PFSK-1 (cell line): ENCODE results near the gene GTF2A1.
A peak's percentile ranks its signal among the peaks of the same experiment; 100 is the strongest.

Source experiments
- FOXP2 ChIP-seq: optimal IDR thresholded peaks from 2 replicates; pipeline ENCODE3; 2011; ENCODE audit warnings: borderline replicate concordance, control low read depth, inconsistent platforms; ENCODE audit not compliant: insufficient read depth; ENCODE audit errors: extremely low read length, extremely low read depth
- POLR2AphosphoS5 ChIP-seq: IDR thresholded peaks from 2 replicates; pipeline ENCODE4 v1.6.1; 2012; ENCODE audit warnings: low read depth, mild to moderate bottlenecking, control low read depth, low read length, moderate library complexity
- REST ChIP-seq, 2 experiments: IDR thresholded peaks; 2 replicates each; pipeline versions ENCODE4 v1.6.1 to v1.8.0; 2011 to 2012; ENCODE audit warnings: low read depth in 2 of 2, low read length in 2 of 2, control low read depth in 1 of 2, inconsistent platforms in 1 of 2, mild to moderate bottlenecking in 1 of 2, moderate library complexity in 1 of 2; ENCODE audit not compliant: insufficient read depth in 1 of 2
- SIN3A ChIP-seq: IDR thresholded peaks from 2 replicates; pipeline ENCODE4 v1.6.1; 2012; ENCODE audit warnings: mild to moderate bottlenecking, low read length, moderate library complexity, borderline replicate concordance; ENCODE audit not compliant: insufficient read depth
- TAF1 ChIP-seq: IDR thresholded peaks from 2 replicates; pipeline ENCODE4 v1.6.1; 2012; ENCODE audit warnings: low read length, control low read depth, borderline replicate concordance; ENCODE audit not compliant: insufficient read depth

The GTF2A1 gene

GRCh38 chr14:81219759-81220579 lies 790 bp downstream of the GTF2A1 start:
- no peak for TF ChIP-seq POLR2AphosphoS5
- no peak for TF ChIP-seq TAF1
- TF ChIP-seq SIN3A: no peak

DNA sequence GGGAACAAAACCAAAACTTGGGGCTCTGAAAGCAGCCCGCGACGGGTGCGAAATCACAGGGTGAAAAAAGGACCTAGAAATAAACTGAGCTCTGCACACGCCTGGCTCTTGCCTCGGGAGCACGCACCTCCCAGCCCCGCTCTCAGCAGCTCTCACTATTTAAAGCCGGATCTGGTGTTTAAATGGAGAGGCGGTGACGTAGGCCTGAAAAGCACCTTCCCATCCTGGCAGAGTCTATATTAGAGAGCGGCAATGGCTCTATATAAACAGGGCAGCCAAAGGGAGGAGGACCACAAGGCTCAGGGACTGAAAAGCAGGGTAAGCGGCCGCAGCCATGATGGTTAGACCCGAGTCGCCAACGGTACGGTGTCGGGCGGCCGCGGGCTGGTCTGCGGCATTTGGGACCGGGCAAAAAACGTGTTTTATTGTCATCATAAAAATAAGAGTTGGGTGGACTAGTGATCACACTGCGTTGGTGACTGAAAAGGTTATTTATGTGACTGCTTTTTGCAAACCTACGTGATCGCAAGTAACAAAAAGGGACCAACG lies 1.5 kb downstream of the GTF2A1 start:
- TF ChIP-seq REST (IDR thresholded peaks at IDR 0.05; ENCODE audit: insufficient read depth in 1 of 2, low read depth in 2 of 2, low read length in 2 of 2): 0 out of 4 replicates have a peak, but pooled peaks of 1 of the 2 experiments have one; percentile 23
- peak; percentile 82 for TF ChIP-seq POLR2AphosphoS5
- no peak for TF ChIP-seq FOXP2
- TF ChIP-seq TAF1: peak; percentile 89; the same call in 1 of the 2 replicates
- peak; percentile 61; the same call in 1 of the 2 replicates for TF ChIP-seq SIN3A

DNA sequence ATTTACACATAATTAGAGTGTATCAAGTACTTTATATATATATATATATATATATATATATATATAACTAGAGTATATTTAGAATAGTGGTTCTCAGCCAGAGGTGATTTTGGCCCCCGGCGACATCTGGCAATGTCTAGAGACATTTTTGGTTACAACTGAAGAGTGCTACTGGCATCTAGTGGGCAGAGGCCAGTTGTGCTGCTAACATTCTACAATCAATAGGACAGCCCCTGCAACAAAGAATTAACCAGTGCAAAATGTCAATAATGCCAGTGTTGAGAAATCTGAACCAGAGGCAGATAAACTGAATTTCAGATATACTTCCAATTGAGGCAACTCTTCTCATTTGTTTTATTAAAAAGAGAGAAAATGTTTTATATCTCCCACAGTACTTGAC lies 8.9 kb downstream of the GTF2A1 start:
- TF ChIP-seq FOXP2: no peak
- TF ChIP-seq POLR2AphosphoS5: no peak
- no peak for TF ChIP-seq REST (IDR thresholded peaks at IDR 0.05; ENCODE audit: insufficient read depth in 1 of 2, low read depth in 2 of 2, low read length in 2 of 2)
- no peak for TF ChIP-seq SIN3A
- no peak for TF ChIP-seq TAF1

DNA sequence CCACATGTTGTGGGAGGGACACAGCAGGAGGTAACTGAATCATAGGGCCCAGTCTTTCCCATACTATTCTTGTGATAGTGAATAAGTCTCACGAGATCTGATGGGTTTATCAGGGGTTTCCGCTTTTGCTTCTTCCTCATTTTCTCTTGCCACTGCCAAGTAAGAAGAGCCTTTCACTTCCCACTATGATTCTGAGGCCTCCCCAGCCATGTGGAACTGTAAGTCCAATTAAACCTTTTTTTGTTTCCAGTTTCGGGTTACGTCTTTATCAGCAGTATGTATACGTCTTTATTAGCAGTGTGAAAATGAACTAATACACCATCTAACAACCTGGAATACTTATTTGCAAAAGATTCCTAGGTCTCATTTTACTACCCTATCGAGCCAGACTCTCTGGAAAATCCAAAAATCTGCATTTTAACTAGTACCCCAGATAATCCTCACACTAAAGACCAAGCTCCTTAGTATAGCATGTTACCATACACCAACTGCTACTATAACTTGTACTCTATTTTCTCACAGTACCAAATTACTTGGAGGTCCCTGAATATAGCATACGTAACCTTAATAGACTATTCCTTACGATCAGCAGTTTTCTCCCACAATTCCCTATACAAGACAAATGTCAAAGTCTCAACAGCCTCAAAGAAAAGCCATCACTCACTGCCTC lies 11.5 kb downstream of the GTF2A1 start:
- no peak for TF ChIP-seq POLR2AphosphoS5
- TF ChIP-seq FOXP2: no peak
- no peak for TF ChIP-seq TAF1
- no peak for TF ChIP-seq REST (IDR thresholded peaks at IDR 0.05; ENCODE audit: insufficient read depth in 1 of 2, low read depth in 2 of 2, low read length in 2 of 2)
- no peak for TF ChIP-seq SIN3A

DNA sequence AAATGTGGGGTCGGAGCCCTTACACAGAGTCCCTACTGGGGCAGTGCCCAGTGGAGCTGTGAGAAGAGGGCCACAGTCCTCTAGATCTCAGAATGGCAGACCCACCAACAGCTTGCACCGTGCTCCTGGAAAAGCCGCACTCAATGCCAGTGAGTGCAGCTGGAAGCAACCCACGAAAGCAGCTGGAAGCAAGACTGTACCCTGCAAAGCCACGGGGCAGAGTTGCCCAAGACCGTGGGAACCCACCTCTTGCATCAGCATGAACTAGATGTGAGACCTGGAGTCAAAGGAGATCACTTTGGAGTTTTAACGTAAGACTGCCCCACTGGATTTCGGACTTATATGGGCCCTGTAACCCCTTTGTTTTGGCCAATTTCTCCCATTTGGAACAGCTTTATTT lies 12.3 kb downstream of the GTF2A1 start:
- no peak for TF ChIP-seq REST (IDR thresholded peaks at IDR 0.05; ENCODE audit: insufficient read depth in 1 of 2, low read depth in 2 of 2, low read length in 2 of 2)
- no peak for TF ChIP-seq POLR2AphosphoS5
- no peak for TF ChIP-seq TAF1
- no peak for TF ChIP-seq SIN3A
- TF ChIP-seq FOXP2: no peak
